B cell (primary cell): Measurements from ENCODE around the gene BST2. TPM values are rescaled to one million over a fixed set of nuclear protein-coding genes. Genes with fewer than 3 reads are reported as not detected.
A peak's percentile ranks its signal among the peaks of the same experiment; 100 is the strongest.

ENCODE experiments used
- ATAC-seq: fragments of 200-7000 bp; cut with Tn5 transposase; one replicate; pipeline ENCODE4 v1.10.0; 2021; ENCODE audit warnings: low read depth, mild to moderate bottlenecking, moderate number of reproducible peaks, moderate library complexity
- CTCF ChIA-PET: fragments of 350-600 bp; sonication (Branson Sonifier 250); formaldehyde crosslinking; loops from one replicate; lab custom pipeline; 2021; ENCODE audit warnings: antibody characterized with exemption, inconsistent platforms; lab: Charles Lee
- POLR2A ChIA-PET: fragments of 350-600 bp; sonication (Branson Sonifier 250); formaldehyde crosslinking; loops from one replicate; lab custom pipeline; 2021; ENCODE audit warnings: antibody characterized with exemption; lab: Charles Lee
- DNase-seq: peaks from one replicate; pipeline ENCODE4 v3.0.0; 2013
- H2AFZ ChIP-seq: 2 replicates; pipeline ENCODE4 v1.6.1; 2012; ENCODE audit warnings: mild to moderate bottlenecking, low read depth, low read length; ENCODE audit not compliant: insufficient read depth, poor library complexity, severe bottlenecking
- H3K27ac ChIP-seq, 2 donors: 1 replicate in 1 of 2; 2 replicates in 1 of 2; pipeline ENCODE4 v1.5.1; 2012 to 2013; ENCODE audit warnings: low read length in 2 of 2, mild to moderate bottlenecking in 2 of 2, moderate library complexity in 1 of 2
- H3K27me3 ChIP-seq, 4 experiments: fragments of 200-600 bp in 1 of 4; sonication (generic) in 1 of 4; replicated peaks in 1 of 4; 1 replicate in 2 of 4; 2 replicates in 2 of 4; pipeline versions ENCODE4 v1.6.1 to v1.7.0; 2013 to 2016; ENCODE audit warnings: low read length in 3 of 4, mild to moderate bottlenecking in 2 of 4, mixed read lengths in 1 of 4, moderate library complexity in 1 of 4; ENCODE audit not compliant: insufficient read depth in 4 of 4, control insufficient read depth in 3 of 4; ENCODE audit errors: control extremely low read depth in 1 of 4
- H3K36me3 ChIP-seq, 2 experiments: replicated peaks in 1 of 2; 1 replicate in 1 of 2; 2 replicates in 1 of 2; pipeline versions ENCODE4 v1.6.1 to v1.7.1; 2013; ENCODE audit warnings: low read length in 1 of 2; ENCODE audit not compliant: insufficient read depth in 2 of 2, control insufficient read depth in 1 of 2; ENCODE audit errors: control extremely low read depth in 1 of 2, extremely low read depth in 1 of 2
- H3K4me1 ChIP-seq, 2 donors: fragments of 200-600 bp in 1 of 2; sonication (generic) in 1 of 2; 1 replicate in 1 of 2; 2 replicates in 1 of 2; pipeline versions ENCODE4 v1.5.1 to v1.6.1; 2013 to 2017; ENCODE audit warnings: low read length in 2 of 2; ENCODE audit not compliant: control insufficient read depth in 2 of 2, insufficient read depth in 2 of 2
- H3K4me2 ChIP-seq: replicated peaks from 2 replicates; pipeline ENCODE3; 2012; ENCODE audit warnings: mild to moderate bottlenecking, low read depth, low read length; ENCODE audit not compliant: poor library complexity, severe bottlenecking
- H3K4me3 ChIP-seq, 5 experiments: fragments of 200-600 bp in 1 of 5; sonication (generic) in 1 of 5; 1 replicate in 3 of 5; 2 replicates in 2 of 5; pipeline versions ENCODE4 v1.5.1 to v1.7.0; 2011 to 2016; ENCODE audit warnings: low read length in 4 of 5, mild to moderate bottlenecking in 4 of 5, low read depth in 2 of 5, control low read depth in 1 of 5, moderate library complexity in 1 of 5; ENCODE audit not compliant: insufficient read depth in 1 of 5; ENCODE audit errors: control extremely low read depth in 1 of 5, extremely low read depth in 1 of 5
- H3K79me2 ChIP-seq: fragments of 200-600 bp; sonication (generic); one replicate; pipeline ENCODE4 v1.6.0; 2016; ENCODE audit warnings: low read length; ENCODE audit not compliant: control insufficient read depth, insufficient read depth
- H3K9ac ChIP-seq: fragments of 200-600 bp; sonication (generic); 2 replicates; pipeline ENCODE4 v1.6.1; 2017; ENCODE audit warnings: mild to moderate bottlenecking, low read length, moderate library complexity
- H3K9me3 ChIP-seq, 3 donors: one replicate each; pipeline versions ENCODE4 v1.6.1 to v1.7.1; 2013; ENCODE audit warnings: low read length in 2 of 3; ENCODE audit not compliant: control insufficient read depth in 2 of 3, insufficient read depth in 1 of 3; ENCODE audit errors: control extremely low read depth in 1 of 3
- H4K20me1 ChIP-seq: 2 replicates; pipeline ENCODE4 v1.6.0; 2012; ENCODE audit warnings: mild to moderate bottlenecking, low read length; ENCODE audit not compliant: insufficient read depth, control insufficient read depth, poor library complexity, severe bottlenecking
- H3K27ac Mint-ChIP-seq: one replicate; pipeline ENCODE4 v1.8.0; 2021; ENCODE audit warnings: mixed read lengths
- H3K27me3 Mint-ChIP-seq: one replicate; pipeline ENCODE4 v1.8.0; 2021; ENCODE audit warnings: mixed read lengths
- H3K4me1 Mint-ChIP-seq: one replicate; pipeline ENCODE4 v1.8.0; 2021; ENCODE audit warnings: mixed read lengths
- H3K4me3 Mint-ChIP-seq: one replicate; pipeline ENCODE4 v1.8.0; 2021; ENCODE audit warnings: mixed read lengths
- H3K9me3 Mint-ChIP-seq: one replicate; pipeline ENCODE4 v1.8.0; 2022; ENCODE audit warnings: mixed read lengths; ENCODE audit not compliant: insufficient read depth
- CTCF ChIP-seq: fragments of 200-600 bp; IDR thresholded peaks from one replicate; pipeline ENCODE4 v1.8.0; 2022; ENCODE audit warnings: antibody characterized with exemption, mild to moderate bottlenecking
- EZH2 ChIP-seq: IDR thresholded peaks from 2 replicates; pipeline ENCODE4 v1.6.1; 2012; ENCODE audit warnings: borderline replicate concordance, low read depth, mild to moderate bottlenecking, moderate library complexity, low read length; ENCODE audit not compliant: insufficient read depth, poor library complexity, severe bottlenecking
- WGBS: methylation state at CpG from one replicate; pipeline ENCODE4 v1.1.5; 2013; ENCODE audit warnings: missing lambda C conversion rate; ENCODE audit not compliant: insufficient coverage; 5-methylcytosine and 5-hydroxymethylcytosine counted together
- intact Hi-C: fragments of 100-400 bp; cut with micrococcal nuclease; formaldehyde crosslinking; loops from one replicate; pipeline ENCODE4 v1.10.0; 2022
- polyA plus RNA-seq: library from polyadenylated mRNA; depleted of rRNA; stranded (reverse); fragments of >200 nt; gene quantifications from 2 replicates; pipeline ENCODE4 v1.2.3, GENCODE V29; 2012
- total RNA-seq, 2 donors: library from RNA; stranded (reverse); fragments of 120-200 nt in 1 of 2; gene quantifications; 1 replicate in 1 of 2; 2 replicates in 1 of 2; pipeline versions ENCODE4 v1.2.3 to v1.2.4, GENCODE V29; 2013 to 2022

Gene BST2
- total and polyA plus RNA-seq, 2 donors (not counting 1 experiment from before 2014, with no cell fraction given) = 59.7 to 79.5 TPM

- peak overlapping the region; percentile 12 for H3K4me2 ChIP-seq
- no peak overlapping the region for H3K9ac ChIP-seq
- H3K4me3 Mint-ChIP-seq = no peak overlapping the region
- H3K4me1 ChIP-seq = peaks cover 6 to 9% of the 10 kb centered on the region in 2 donors
- H3K4me3 ChIP-seq = no peak overlapping the region
- no peaks in the 10 kb centered on the region for H4K20me1 ChIP-seq
- WGBS = 29% methylated on average over 23 of the region's 27 CpGs
- no peak overlapping the region for H2AFZ ChIP-seq
- ChIA-PET POLR2A (no interaction called here), CTCF (no interaction called here)
- no peak overlapping the region for H3K27ac ChIP-seq
- peaks cover 0 to 4% of the 10 kb centered on the region in 2 experiments for H3K36me3 ChIP-seq
- peak; percentile 44 for ATAC-seq
- H3K27me3 Mint-ChIP-seq = no peaks in the 10 kb centered on the region
- intact Hi-C loops = no loop called here
- peak; percentile 29 for DNase-seq
- no peaks in the 10 kb centered on the region for H3K9me3 ChIP-seq
- no peak overlapping the region for H3K27ac Mint-ChIP-seq
- peaks cover 6% of the 10 kb centered on the region for H3K4me1 Mint-ChIP-seq
- H3K27me3 ChIP-seq = no peaks in the 10 kb centered on the region
- H3K79me2 ChIP-seq = peaks cover 6% of the 10 kb centered on the region
- H3K9me3 Mint-ChIP-seq = no peaks in the 10 kb centered on the region
- TF ChIP-seq CTCF (no peak), EZH2 (no peak)
Measured at GRCh38 chr19:17424743-17425365, 19.4 kb upstream of the BST2 start.

GRCh38 chr19:17423429-17424208 lies 18.2 kb upstream of the BST2 start:
- Histone ChIP-seq H3K9ac (no peak overlapping the region), H4K20me1 (no peaks in the 10 kb centered on the region), H3K36me3 (peaks cover 0 to 4% of the 10 kb centered on the region in 2 experiments), H3K79me2 (peaks cover 6% of the 10 kb centered on the region), H2AFZ (no peak overlapping the region), H3K27me3 (no peaks in the 10 kb centered on the region), H3K4me3 (no peak overlapping the region), H3K9me3 (no peaks in the 10 kb centered on the region), H3K4me1 (peaks cover 12 to 16% of the 10 kb centered on the region in 2 donors), H3K4me2 (no peak overlapping the region), H3K27ac (no peak overlapping the region)
- 98% methylated on average over 11 of the region's 20 CpGs for WGBS
- Mint-ChIP-seq H3K4me1 (peaks cover 15% of the 10 kb centered on the region), H3K4me3 (no peak overlapping the region), H3K27me3 (no peaks in the 10 kb centered on the region), H3K27ac (no peak overlapping the region), H3K9me3 (no peaks in the 10 kb centered on the region)
- no peak for DNase-seq
- intact Hi-C loops = no loop called here
- ATAC-seq = no peak
- POLR2A ChIA-PET = no interaction called here
- TF ChIP-seq EZH2 (no peak), CTCF (no peak)
- CTCF ChIA-PET = no interaction called here
